Measurements from ENCODE around the gene WDR5.
"Not testable (repeated sequence)": the region's sequence is repeated elsewhere in the genome, so short reads cannot be mapped to it uniquely, and the experiment has no call there.

The WDR5 gene

DNA sequence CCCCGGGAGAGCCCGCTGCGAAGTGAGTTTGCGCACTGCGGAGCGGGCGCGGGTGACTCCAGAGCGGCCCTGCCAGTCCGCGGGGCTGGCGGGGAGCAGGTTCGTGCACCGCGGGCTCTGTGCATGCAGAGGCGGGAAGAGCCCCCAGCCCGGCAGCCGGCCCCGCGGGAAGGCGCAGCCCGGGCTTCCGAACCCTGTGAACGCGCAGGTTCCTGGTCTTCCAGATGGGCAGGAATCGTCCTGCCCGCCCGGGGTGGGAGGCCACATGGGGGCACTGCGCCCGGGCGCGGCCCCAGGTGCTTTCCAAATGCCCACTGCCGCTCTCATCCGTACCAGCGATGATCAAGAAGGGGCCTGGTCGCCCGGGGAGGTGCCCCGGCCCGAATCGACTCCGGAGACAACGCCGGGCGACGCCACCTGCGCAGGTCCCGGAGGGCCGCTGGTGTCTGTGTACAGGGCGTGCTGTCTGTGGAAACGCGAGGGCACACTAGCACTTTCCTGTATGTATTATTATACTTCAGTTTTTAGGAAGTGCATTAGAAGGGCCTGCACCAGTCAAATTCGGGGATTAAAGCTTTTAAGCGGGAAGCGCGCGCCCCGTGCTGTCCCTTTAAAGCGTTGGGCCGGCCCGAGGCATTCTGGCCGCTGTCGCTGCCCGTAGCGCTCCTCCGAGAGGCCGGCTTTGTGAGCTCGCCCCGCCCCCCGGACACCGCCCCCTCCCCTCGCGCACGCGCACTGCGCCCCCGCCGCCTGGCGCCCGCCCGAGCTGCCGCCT is at the start of gene WDR5:
WDR5 (plus strand) TSS at position 740 of the 775 bp plus-strand sequence. CDS start 3,796 bp downstream, outside the sequence.
- TF ChIP-seq, protein P1, sequence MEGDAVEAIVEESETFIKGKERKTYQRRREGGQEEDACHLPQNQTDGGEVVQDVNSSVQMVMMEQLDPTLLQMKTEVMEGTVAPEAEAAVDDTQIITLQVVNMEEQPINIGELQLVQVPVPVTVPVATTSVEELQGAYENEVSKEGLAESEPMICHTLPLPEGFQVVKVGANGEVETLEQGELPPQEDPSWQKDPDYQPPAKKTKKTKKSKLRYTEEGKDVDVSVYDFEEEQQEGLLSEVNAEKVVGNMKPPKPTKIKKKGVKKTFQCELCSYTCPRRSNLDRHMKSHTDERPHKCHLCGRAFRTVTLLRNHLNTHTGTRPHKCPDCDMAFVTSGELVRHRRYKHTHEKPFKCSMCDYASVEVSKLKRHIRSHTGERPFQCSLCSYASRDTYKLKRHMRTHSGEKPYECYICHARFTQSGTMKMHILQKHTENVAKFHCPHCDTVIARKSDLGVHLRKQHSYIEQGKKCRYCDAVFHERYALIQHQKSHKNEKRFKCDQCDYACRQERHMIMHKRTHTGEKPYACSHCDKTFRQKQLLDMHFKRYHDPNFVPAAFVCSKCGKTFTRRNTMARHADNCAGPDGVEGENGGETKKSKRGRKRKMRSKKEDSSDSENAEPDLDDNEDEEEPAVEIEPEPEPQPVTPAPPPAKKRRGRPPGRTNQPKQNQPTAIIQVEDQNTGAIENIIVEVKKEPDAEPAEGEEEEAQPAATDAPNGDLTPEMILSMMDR (conservative IDR thresholded peaks at IDR 0.05; ENCODE audit: control insufficient read depth, insufficient read depth, low read depth, low read length): no peak
- peak; percentile 86 for DNase-seq (ENCODE audit: low read depth)
- peak within 1 kb of the TSS; percentile 91 for H3K4me3 ChIP-seq (ENCODE audit: control insufficient read depth, low read depth, low read length)

DNA sequence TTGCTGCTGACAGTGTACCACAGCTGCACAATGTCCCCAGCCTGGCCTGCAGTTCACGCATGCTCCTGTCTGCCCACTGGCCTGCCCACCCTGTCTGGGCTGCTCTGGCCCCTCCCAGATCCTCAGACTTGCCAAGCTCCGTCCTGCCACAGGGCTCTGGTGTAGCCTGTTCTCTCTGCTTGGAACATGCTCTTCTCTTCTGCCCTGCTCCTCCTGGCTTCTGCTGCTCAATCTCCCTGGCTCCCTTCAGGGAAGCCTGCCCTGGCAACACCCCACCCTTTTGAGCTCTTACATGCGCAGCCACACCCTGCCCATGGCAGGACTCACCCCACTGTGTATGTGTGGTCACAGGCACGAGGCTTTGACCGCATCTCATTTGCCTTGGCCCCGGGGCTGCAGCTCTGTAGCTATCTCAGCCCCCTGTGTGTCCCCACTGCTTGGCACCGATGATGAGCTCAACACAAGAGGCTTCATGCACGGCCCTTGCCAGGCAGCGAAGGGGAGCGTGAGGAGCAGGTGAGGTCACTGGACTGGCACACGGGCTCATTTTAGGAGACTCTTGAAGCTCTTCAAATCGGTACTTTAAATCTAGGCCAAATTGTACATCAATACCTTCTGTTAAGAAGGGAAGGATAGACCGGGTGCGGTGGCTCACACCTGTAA is 47.7 kb upstream of the WDR5 start:
- TF ChIP-seq, protein P1 (conservative IDR thresholded peaks at IDR 0.05; ENCODE audit: control insufficient read depth, insufficient read depth, low read depth, low read length): no peak
- DNase-seq (ENCODE audit: low read depth): no peak
- H3K4me3 ChIP-seq (ENCODE audit: control insufficient read depth, low read depth, low read length): no peak overlapping the region

DNA sequence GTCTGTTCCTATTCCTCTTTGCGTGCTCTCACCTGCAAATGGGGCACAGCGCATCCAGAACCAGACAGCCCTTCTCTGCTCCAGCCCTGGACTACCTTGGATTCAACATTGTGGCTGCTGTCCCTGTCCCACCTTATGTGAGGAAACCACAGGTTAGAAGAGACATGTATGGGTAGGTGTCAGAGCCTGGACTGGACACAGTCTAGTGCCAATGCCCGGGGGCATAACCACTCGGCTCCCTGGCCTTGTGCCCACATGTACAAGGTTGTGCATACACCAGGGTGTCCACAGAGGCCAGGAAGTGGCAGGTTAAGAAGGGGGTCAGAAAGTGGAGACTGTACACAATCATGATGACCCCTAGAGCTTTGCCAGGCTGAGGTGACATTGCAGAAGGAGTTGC is 45.9 kb upstream of the WDR5 start:
- TF ChIP-seq, protein P1 (conservative IDR thresholded peaks at IDR 0.05; ENCODE audit: control insufficient read depth, insufficient read depth, low read depth, low read length): no peak
- H3K4me3 ChIP-seq (ENCODE audit: control insufficient read depth, low read depth, low read length): no peak overlapping the region
- no peak for DNase-seq (ENCODE audit: low read depth)

DNA sequence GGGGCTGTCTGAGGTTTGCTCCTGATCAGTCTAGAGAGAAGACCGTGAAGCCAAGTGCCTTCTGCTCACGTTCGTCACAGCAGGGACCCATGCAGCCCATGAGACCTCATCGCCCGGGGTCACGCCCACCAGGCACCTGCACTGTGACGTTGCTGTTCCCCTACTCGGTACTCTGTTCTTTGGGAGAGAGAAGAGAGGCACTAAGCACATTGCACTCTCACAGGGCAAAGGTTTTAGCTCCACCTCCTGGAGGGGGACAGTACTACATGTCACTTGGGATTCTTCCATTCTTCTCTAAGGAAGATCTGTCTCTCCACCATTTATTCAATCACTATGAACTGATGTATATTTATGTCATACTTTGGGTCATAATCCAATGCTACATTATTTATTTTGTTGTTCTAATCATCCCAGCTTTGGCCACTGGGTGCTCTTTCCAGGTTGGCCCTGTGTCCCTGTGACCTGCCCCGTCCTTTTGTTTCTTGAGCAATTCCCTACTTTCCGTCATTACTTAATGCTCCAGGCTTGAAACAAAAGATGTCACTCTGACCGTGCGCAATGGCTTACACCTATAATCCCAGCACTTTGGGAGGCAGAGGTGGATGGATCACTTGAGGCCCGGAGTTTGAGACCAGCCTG is 36.6 kb upstream of the WDR5 start:
- peak; percentile 31 for DNase-seq (ENCODE audit: low read depth)

DNA sequence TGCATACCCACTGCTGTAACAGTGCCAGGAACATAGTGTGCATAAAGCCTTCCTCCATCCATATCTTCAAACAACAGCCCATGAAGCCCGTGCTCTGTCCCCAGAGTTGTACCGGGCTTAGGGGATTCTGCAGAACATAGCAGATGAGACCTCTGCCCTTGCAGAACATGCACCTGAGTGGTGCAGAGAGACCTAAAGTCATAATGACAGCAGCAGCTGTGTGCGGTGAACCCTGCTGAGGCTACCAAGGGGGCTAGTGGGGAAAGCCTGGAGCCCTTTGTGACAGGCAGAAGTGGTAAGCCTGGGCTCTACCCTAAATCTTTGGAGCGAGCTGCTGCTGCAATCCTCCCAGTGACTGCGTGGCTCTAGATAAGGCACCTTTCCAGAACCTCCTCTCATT is 35.8 kb upstream of the WDR5 start:
- no peak overlapping the region for H3K4me3 ChIP-seq (ENCODE audit: control insufficient read depth, low read depth, low read length)
- TF ChIP-seq, protein P1 (conservative IDR thresholded peaks at IDR 0.05; ENCODE audit: control insufficient read depth, insufficient read depth, low read depth, low read length): no peak
- no peak for DNase-seq (ENCODE audit: low read depth)

More for the DNA sequence above, 36.6 kb upstream of the WDR5 start:
- no peak overlapping the region for H3K4me3 ChIP-seq (ENCODE audit: control insufficient read depth, low read depth, low read length)
- TF ChIP-seq, protein P1 (conservative IDR thresholded peaks at IDR 0.05; ENCODE audit: control insufficient read depth, insufficient read depth, low read depth, low read length): peak; percentile 69

DNA sequence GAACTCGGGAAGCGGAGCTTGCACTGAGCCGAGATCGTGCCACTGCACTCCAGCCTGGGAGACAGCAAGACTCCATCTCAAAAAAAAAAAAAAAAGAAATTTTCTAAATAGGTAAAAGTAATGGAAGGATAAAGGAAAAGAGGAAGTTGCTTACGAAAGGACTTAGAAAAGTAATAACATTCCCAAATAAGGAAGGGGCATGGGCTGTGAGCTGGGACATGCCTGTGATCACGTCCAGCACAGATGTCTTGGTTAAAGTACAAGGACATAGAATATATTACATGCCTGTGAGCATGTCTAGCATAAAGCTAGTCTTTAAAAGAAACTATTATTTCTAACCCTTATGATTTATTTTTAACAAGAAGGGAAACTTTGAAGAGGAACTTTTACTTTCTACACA is 34.7 kb upstream of the WDR5 start:
- H3K4me3 ChIP-seq (ENCODE audit: control insufficient read depth, low read depth, low read length): not testable (repeated sequence)

DNA sequence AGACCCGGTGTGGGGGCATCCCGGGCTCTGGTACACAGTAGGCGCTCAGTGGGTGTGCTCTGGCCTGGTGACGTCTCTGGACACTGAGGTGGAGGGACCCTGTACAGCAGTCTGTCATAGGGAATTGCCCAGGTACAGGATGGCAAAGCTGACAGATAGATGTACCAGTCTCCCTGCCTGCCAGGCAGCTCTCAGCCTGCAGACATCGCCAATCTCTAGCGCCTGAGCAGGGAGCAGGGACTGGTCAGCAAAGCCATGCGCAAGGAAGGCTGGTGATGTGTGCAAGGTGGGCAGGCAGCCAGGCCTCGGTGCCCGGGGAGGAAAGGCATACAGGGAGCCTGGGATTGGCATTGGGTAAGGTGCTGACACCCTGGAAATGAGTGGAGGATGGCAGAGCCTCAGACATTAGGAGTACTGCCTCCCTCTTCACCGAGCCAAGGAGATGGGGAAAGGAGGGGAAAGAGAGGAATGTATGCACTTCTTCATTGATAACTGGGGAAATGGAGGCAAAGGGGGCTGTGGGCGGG is 34.2 kb upstream of the WDR5 start:
- H3K4me3 ChIP-seq (ENCODE audit: control insufficient read depth, low read depth, low read length): no peak overlapping the region
- no peak for DNase-seq (ENCODE audit: low read depth)
- TF ChIP-seq, protein P1 (conservative IDR thresholded peaks at IDR 0.05; ENCODE audit: control insufficient read depth, insufficient read depth, low read depth, low read length): no peak

More for the DNA sequence above, 34.7 kb upstream of the WDR5 start:
- DNase-seq (ENCODE audit: low read depth): not testable (repeated sequence)

Measured in fibroblast of mammary gland (primary cell).